Right atrium auricular region (tissue), 2 donors: ENCODE data around the gene NRSN1. TPM values are rescaled to one million over a fixed set of nuclear protein-coding genes. Genes with fewer than 3 reads are reported as not detected.

Experiments used
- DNase-seq: peaks from one replicate; pipeline ENCODE4 v3.0.0-alpha.2; 2019; ENCODE audit warnings: low spot score
- H3K27ac ChIP-seq, 2 donors: fragments of 200-600 bp; sonication (generic); 1 replicate in 1 of 2; 2 replicates in 1 of 2; pipeline ENCODE4 v1.5.1; 2016 to 2019
- H3K27me3 ChIP-seq, 2 donors: fragments of 200-600 bp; sonication (generic); one replicate each; pipeline versions ENCODE4 v1.5.1 to v1.6.0; 2017 to 2019
- H3K36me3 ChIP-seq: fragments of 200-600 bp; sonication (generic); one replicate; pipeline ENCODE4 v1.5.1; 2016
- H3K4me1 ChIP-seq, 2 donors: fragments of 200-600 bp; sonication (generic); one replicate each; pipeline versions ENCODE4 v1.5.1 to v1.6.0; 2017 to 2019
- H3K4me3 ChIP-seq, 2 donors: fragments of 200-600 bp; sonication (generic); 1 replicate in 1 of 2; 2 replicates in 1 of 2; pipeline ENCODE4 v1.5.1; 2017 to 2019; ENCODE audit warnings: mild to moderate bottlenecking in 1 of 2, moderate library complexity in 1 of 2
- H3K9me3 ChIP-seq, 2 donors: fragments of 200-600 bp; sonication (generic); one replicate each; pipeline ENCODE4 v1.5.1; 2019
- CTCF ChIP-seq, 2 donors: fragments of 200-600 bp; sonication (generic); IDR thresholded peaks; one replicate each; pipeline ENCODE4 v1.5.1; 2019; ENCODE audit warnings: antibody characterized with exemption in 2 of 2
- total RNA-seq, 2 donors: library from RNA; depleted of rRNA; stranded (reverse); fragments of >200 nt; gene quantifications; one replicate each; pipeline ENCODE4 v1.1.0, GENCODE V29; 2016

The NRSN1 gene
- total RNA-seq, 2 donors from 2014 or later = not detected

- no peak for TF ChIP-seq CTCF (IDR thresholded peaks at IDR 0.05)
- Histone ChIP-seq H3K4me3 (no peak overlapping the region), H3K27me3 (no peaks in the 10 kb centered on the region), H3K9me3 (peaks cover 0 to 6% of the 10 kb centered on the region in 2 donors), H3K4me1 (no peaks in the 10 kb centered on the region), H3K27ac (no peak overlapping the region), H3K36me3 (no peaks in the 10 kb centered on the region)
- DNase-seq = no peak
These were observed 70.0 kb downstream of the NRSN1 start for GRCh38 chr6:24195836-24196597.

Other genes with a start within 250 kb of the NRSN1 start
- not detected for gene DCDC2, start 231.8 kb downstream of the NRSN1 start, total RNA-seq